Measurements from ENCODE around the gene ARHGEF40.

- TF ChIP-seq TAF1 (IDR thresholded peaks at IDR 0.05; ENCODE audit: borderline replicate concordance, insufficient read depth, low read length): no peak
- no peak for TF ChIP-seq POLR2AphosphoS5 (IDR thresholded peaks at IDR 0.05; ENCODE audit: low read depth, low read length)
- TF ChIP-seq SIN3A (IDR thresholded peaks at IDR 0.05; ENCODE audit: borderline replicate concordance, insufficient read depth, low read length): no peak
- TF ChIP-seq REST (IDR thresholded peaks at IDR 0.05; ENCODE audit: insufficient read depth in 1 of 2, low read depth in 2 of 2, low read length in 2 of 2): no peak
Observed at GRCh38 chr14:21098892-21099595, 28.9 kb downstream of the ARHGEF40 start.
